VCaP (cell line): ENCODE measurements around the gene DNAH10.

Source experiments
- H3K27ac ChIP-seq: fragments of 450-650 bp; 2 replicates; pipeline ENCODE4 v1.5.1; 2017
- TF ChIP-seq, protein P1 (sequence below): fragments of 450-650 bp; conservative IDR thresholded peaks from 2 replicates; pipeline ENCODE4 v1.5.1; 2017; ENCODE audit warnings: mild to moderate bottlenecking, moderate library complexity

DNAH10 gene

DNA sequence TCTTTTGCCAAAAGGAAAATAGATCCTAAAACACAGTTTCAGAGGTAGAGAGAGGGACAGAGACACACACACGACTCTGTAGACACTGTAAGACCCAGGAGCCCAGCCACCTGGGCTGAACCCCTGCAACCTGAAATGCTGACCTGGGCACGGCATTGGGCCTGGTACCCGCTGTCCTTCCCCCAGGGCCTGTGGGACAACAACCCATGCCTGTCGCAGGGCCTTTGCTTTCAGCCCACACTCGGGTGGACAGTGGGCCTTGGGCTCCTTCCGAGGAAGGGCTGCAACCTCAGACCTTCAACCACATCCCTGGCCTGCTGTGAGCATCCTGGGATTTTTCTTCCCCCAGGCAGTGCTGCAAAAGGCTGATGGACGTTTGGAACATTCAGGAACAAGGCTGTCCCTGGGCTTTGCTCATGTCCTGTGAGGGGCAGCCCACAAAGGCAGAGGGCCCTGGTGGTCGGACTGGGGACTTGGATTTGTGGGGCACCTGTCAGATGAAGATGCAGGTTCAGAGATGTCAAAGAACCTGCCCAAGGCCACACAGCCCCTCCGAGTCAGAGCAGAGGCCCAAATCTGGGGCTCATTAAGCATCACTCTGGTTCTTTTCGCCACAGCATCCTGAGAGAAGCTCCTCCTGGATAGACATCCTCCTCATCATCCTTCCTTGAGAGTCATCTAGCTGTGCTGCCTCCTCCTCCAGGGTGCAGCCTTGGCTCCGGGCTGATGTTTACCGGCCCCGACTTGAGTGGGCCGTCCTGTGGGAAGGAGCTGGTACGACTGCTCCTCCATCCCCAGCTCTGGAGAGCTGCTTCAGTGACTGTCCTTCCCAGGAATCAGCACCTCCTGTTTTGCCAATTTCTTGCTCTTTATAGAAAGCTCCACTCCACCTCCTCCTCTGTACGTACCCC lies 177.9 kb downstream of the DNAH10 start:
- TF ChIP-seq, protein P1, sequence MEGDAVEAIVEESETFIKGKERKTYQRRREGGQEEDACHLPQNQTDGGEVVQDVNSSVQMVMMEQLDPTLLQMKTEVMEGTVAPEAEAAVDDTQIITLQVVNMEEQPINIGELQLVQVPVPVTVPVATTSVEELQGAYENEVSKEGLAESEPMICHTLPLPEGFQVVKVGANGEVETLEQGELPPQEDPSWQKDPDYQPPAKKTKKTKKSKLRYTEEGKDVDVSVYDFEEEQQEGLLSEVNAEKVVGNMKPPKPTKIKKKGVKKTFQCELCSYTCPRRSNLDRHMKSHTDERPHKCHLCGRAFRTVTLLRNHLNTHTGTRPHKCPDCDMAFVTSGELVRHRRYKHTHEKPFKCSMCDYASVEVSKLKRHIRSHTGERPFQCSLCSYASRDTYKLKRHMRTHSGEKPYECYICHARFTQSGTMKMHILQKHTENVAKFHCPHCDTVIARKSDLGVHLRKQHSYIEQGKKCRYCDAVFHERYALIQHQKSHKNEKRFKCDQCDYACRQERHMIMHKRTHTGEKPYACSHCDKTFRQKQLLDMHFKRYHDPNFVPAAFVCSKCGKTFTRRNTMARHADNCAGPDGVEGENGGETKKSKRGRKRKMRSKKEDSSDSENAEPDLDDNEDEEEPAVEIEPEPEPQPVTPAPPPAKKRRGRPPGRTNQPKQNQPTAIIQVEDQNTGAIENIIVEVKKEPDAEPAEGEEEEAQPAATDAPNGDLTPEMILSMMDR, result no peak

DNA sequence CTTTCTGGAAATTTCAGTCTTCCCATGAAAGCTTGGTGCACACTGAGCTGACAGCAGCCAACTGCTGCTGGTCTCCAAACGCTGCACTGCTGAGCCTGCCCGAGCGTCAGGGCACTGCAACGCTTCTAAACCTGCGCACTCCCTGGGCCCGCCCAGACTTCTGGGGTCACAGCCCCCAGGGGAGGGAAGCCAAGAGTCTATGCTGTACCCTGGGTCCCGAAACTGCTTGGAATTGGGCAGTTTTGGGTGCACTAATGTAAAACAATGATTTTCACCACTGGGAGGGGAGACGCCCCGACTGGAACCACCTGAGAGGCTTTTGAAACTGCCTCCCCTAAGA lies 178.5 kb downstream of the DNAH10 start:
- H3K27ac ChIP-seq, result no peak overlapping the region
- TF ChIP-seq, protein P1, result no peak

More for the DNA sequence above, 177.9 kb downstream of the DNAH10 start:
- H3K27ac ChIP-seq, result no peak overlapping the region

DNA sequence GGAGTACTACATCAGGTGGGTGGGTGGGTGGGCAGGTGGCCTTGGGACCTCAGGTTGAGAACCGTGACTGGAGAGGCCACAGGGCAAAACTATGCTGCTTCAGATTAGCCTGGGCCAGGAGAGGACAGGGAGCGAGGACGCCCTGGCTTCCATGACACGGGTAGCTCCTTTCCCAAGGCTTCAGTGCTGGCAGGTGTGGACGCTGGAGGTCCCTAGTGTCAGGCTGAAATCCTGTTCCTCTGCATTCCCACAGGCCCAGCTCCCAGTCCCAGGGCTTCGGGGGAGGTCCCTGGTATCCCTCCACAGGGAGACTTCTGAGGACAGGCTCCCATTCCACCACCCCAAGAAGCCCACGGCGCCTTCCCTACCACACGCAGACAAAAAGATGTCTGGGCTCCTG lies 178.9 kb downstream of the DNAH10 start:
- TF ChIP-seq, protein P1, result no peak
- no peak overlapping the region for H3K27ac ChIP-seq

DNA sequence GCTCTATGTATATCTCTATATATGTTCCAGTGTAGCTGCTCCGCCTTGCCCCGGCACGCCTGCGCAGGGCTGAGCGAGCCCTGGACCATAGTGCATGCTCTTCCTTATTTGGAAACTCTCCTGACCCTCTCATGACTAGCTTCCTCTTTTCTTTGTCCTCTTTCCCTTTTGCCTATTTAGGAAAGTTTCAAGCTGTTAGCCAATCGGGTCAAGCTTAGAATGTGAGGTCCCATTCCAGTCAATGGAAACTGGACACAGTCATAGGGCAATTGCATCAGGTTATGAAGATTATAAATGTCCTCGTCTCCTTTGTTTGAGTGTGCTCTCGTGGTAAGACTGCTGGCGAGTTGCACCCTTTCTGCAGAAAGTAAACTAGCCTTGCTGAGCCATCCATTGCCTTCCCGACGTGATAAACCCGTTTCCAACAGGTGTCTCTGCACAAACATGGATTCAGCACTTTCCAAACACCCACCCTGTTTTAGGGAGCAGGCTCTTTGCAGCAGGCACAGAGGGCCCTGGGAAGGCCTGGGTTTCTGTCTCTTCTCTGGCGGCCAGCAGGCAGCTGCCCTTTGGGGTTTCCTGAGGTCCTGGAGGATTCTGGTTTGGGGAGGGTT lies 179.6 kb downstream of the DNAH10 start:
- H3K27ac ChIP-seq, result no peak overlapping the region
- TF ChIP-seq, protein P1, result no peak

DNA sequence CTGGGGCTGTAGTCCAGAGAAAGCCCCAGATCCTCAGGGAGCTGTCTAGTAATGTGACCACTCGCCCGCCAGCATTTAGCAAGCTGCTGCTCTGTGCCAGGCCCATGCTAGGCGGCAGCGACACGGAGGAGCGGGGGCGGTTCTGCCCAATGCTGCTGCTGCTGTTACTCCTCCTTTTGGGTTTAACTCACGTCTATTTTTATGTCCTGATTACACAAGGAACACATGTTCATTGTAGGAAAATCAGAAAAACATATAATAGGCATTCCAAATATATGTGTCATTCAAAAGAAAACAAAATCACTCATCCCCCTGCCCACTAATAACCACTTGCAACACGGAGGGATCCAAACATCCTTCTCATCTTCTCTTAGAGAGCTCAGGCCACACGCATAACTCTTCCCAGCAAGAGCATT lies 180.1 kb downstream of the DNAH10 start:
- H3K27ac ChIP-seq, result no peak overlapping the region
- TF ChIP-seq, protein P1, result no peak

DNA sequence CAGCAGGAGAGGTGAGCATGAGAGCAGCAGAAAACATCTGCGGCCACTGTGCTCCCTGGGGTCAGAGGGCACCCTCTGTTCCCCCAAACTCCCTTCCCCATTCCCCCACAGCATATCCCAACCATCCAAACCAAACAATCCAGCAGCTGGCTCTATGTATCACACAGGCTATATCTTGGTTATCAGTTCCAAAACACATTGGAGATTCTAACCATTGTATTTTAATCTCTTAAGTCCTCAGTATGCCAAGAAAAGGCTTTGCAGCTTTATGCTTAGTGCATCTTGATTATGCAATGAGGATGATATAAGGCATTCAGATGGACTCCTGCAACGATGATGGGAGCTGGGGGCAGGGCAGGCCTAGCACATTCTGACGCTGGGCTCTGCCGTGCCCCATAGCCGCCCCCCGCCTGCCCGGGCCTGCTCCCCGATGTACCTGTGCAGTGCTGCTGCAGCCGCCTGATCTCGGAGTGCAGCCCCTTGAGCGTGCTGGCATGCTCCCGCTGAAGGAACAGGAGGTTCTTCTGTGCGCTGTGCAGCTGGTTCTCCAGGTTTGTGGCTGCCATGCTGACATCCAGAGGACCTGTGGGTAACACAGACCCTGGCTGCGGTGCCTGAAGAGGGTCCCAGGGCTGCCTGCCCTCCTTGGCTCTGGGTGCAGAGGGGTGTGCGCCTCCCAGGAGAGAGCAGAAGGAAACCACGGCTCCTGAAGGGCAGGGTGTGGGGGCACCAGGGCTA lies 181.0 kb downstream of the DNAH10 start:
- TF ChIP-seq, protein P1, result no peak
- H3K27ac ChIP-seq, result peak overlapping the region; percentile 28; the same call in 1 of the 2 replicates

DNA sequence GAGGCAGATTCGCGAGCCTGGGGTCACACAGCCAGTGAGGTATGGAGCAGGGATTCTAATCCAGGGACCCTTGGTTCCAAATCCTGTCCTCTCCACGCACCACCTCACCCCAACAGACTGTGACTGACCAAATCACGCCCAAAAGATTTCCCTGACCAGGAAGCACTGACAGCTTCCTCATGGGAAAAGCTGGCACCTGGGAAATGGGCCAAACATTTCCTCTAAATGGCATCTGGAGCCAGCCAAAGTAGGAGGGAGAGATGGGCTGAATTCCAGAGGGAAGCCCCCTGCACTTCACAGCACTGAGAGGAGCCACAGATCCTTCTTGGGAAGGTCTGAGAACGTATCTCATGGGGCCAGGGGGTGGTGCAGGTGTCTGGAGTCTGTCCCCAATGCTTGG lies 181.7 kb downstream of the DNAH10 start:
- TF ChIP-seq, protein P1, result no peak
- peak overlapping the region; percentile 28; the same call in 1 of the 2 replicates for H3K27ac ChIP-seq
